PC-9 (cell line): ENCODE results near the gene RNF168.

Source experiments
- CTCF ChIP-seq: fragments of 200-600 bp; sonication (generic); conservative IDR thresholded peaks from 2 replicates; pipeline ENCODE4 v1.6.1; 2017; ENCODE audit warnings: mixed run types, antibody characterized with exemption, mild to moderate bottlenecking, moderate library complexity
- EZH2 ChIP-seq: fragments of 200-600 bp; sonication (generic); IDR thresholded peaks from 2 replicates; pipeline ENCODE4 v1.8.0; 2017; ENCODE audit warnings: antibody characterized with exemption, low read depth

- TF ChIP-seq CTCF: no peak
- TF ChIP-seq EZH2: no peak
Observed at GRCh38 chr3:196477678-196478077, 25.9 kb downstream of the RNF168 start.
